Mesothelial cell of epicardium (in vitro differentiated cells): ENCODE results near the gene PCDHGC4. TPM values are rescaled to one million over a fixed set of nuclear protein-coding genes. Genes with fewer than 3 reads are reported as not detected.

ENCODE experiments used
- DNase-seq, 2 experiments: peaks; one replicate each; pipeline ENCODE4 v3.0.0; 2021; ENCODE audit warnings: low spot score in 2 of 2; ENCODE audit not compliant: unreplicated experiment in 2 of 2
- H3K27ac Mint-ChIP-seq: 2 replicates; pipeline ENCODE4 v1.8.0; 2021; ENCODE audit warnings: mixed read lengths
- H3K27me3 Mint-ChIP-seq: 2 replicates; pipeline ENCODE4 v1.8.0; 2021; ENCODE audit warnings: low read depth, mixed read lengths
- H3K36me3 Mint-ChIP-seq: 2 replicates; pipeline ENCODE4 v1.8.0; 2021; ENCODE audit warnings: mixed read lengths
- H3K4me1 Mint-ChIP-seq: 2 replicates; pipeline ENCODE4 v1.8.0; 2021; ENCODE audit warnings: mixed read lengths
- H3K4me3 Mint-ChIP-seq: 2 replicates; pipeline ENCODE4 v1.8.0; 2021; ENCODE audit warnings: mild to moderate bottlenecking, moderate library complexity, mixed read lengths
- H3K9me3 Mint-ChIP-seq: 2 replicates; pipeline ENCODE4 v1.8.0; 2021; ENCODE audit warnings: mixed read lengths
- total RNA-seq: library from RNA; stranded (reverse); gene quantifications from 3 replicates; pipeline ENCODE4 v1.2.1, GENCODE V29; 2021
- TF ChIP-seq, protein P1 (sequence below): fragments of 200-600 bp; sonication (generic); IDR thresholded peaks from one replicate; pipeline ENCODE4 v1.5.0; 2021; ENCODE audit warnings: antibody characterized with exemption; ENCODE audit not compliant: unreplicated experiment

PCDHGC4 gene
- total RNA-seq, 1 donor from 2014 or later = 5.2 TPM

DNA sequence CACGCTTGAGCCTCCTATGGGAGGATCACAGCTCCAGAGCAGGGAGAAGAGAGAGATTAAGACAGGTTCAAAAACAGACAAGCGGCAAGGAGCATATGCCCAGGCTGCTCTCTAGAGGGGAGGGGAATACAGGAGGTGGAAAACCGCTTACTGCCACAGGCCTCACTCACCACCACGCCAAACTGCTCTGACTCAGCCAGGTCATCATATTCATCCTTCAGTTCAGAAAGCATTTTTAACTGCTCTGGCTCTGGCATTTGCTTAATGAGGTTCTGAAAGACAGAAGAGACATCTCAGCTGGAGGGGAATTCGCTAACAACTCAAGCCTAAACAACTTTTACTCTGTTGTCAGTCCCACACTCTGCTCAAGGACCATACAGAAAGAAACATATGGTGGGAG, 44.2 kb downstream of the PCDHGC4 start:
- no peaks in the 10 kb centered on the region for H3K27me3 Mint-ChIP-seq
- peaks cover 14% of the 10 kb centered on the region for H3K36me3 Mint-ChIP-seq
- no peaks in the 10 kb centered on the region for H3K9me3 Mint-ChIP-seq
- no peak overlapping the region for H3K4me3 Mint-ChIP-seq
- H3K4me1 Mint-ChIP-seq = peaks cover 37% of the 10 kb centered on the region
- DNase-seq = no peak
- peak overlapping the region; percentile 89 for H3K27ac Mint-ChIP-seq
- TF ChIP-seq, protein P1, sequence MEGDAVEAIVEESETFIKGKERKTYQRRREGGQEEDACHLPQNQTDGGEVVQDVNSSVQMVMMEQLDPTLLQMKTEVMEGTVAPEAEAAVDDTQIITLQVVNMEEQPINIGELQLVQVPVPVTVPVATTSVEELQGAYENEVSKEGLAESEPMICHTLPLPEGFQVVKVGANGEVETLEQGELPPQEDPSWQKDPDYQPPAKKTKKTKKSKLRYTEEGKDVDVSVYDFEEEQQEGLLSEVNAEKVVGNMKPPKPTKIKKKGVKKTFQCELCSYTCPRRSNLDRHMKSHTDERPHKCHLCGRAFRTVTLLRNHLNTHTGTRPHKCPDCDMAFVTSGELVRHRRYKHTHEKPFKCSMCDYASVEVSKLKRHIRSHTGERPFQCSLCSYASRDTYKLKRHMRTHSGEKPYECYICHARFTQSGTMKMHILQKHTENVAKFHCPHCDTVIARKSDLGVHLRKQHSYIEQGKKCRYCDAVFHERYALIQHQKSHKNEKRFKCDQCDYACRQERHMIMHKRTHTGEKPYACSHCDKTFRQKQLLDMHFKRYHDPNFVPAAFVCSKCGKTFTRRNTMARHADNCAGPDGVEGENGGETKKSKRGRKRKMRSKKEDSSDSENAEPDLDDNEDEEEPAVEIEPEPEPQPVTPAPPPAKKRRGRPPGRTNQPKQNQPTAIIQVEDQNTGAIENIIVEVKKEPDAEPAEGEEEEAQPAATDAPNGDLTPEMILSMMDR = no peak

DNA sequence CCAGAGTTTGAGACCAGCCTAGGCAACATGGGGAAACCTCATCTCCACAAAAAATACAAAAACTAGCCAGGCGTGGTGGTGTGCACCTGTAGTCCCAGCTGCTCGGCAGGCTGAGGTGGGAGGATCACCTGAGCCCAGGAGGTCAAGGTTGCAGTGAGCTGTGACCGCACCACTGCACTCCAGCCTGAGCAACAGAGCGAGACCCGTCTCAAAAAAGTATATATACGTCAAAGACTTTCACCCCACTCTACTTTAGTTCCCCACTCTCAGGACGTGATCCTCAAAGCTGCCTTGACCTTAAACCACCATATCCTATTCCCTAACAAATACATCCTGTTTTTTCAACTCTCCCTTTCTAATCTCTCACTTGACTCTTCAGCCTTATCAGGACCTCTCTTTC, 45.0 kb downstream of the PCDHGC4 start:
- H3K4me3 Mint-ChIP-seq = no peak overlapping the region

DNA sequence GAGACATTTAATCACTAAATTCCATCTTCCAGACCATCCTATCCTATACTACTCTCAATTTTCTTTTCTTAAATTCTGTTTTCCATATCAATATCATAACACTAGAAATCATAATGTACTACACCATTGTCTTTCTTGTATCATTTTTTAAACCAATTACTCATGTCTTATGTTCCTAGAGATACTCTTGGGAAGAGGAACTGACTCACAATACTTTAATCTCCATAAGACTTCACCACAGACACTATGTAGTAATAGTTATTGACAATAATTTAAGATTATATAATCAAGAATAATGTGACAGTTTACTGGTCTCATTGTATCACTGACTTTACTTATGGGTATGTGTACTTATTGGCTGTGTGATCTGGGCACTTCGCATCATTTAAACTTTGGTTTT, 47.9 kb downstream of the PCDHGC4 start:
- Mint-ChIP-seq H3K4me1 (peaks cover 19% of the 10 kb centered on the region), H3K4me3 (no peak overlapping the region), H3K36me3 (peaks cover 11% of the 10 kb centered on the region), H3K27ac (no peak overlapping the region), H3K27me3 (no peaks in the 10 kb centered on the region), H3K9me3 (no peaks in the 10 kb centered on the region)
- DNase-seq = no peak
- TF ChIP-seq, protein P1 = no peak

More for the DNA sequence above, 45.0 kb downstream of the PCDHGC4 start:
- Mint-ChIP-seq H3K36me3 (peaks cover 16% of the 10 kb centered on the region), H3K4me1 (peaks cover 29% of the 10 kb centered on the region), H3K27ac (no peak overlapping the region), H3K9me3 (no peaks in the 10 kb centered on the region), H3K27me3 (no peaks in the 10 kb centered on the region)
- no peak for DNase-seq
- TF ChIP-seq, protein P1 = no peak

DNA sequence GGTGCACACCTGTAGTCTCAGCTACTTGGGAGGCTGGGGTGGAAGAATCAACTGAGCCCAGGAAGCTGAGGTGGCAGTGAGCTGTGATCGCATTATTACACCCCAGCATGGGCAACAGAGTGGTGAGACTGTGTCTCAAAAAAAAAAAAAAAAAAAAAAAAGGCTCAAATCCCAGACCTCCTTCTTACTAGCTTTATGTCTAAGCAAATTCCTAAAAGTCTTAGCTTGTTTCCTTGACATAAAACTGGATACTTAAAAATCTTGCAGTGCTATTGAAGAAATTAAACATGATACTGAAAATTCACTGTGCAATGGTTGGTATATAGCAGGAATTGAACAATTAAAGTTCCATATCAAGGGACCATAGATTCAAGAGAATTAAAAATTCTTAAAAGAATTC, 49.1 kb downstream of the PCDHGC4 start:
- no peak for DNase-seq
- Mint-ChIP-seq H3K27ac (no peak overlapping the region), H3K4me3 (no peak overlapping the region), H3K27me3 (no peaks in the 10 kb centered on the region), H3K4me1 (peaks cover 10% of the 10 kb centered on the region), H3K9me3 (no peaks in the 10 kb centered on the region), H3K36me3 (peaks cover 7% of the 10 kb centered on the region)
- TF ChIP-seq, protein P1 = no peak

DNA sequence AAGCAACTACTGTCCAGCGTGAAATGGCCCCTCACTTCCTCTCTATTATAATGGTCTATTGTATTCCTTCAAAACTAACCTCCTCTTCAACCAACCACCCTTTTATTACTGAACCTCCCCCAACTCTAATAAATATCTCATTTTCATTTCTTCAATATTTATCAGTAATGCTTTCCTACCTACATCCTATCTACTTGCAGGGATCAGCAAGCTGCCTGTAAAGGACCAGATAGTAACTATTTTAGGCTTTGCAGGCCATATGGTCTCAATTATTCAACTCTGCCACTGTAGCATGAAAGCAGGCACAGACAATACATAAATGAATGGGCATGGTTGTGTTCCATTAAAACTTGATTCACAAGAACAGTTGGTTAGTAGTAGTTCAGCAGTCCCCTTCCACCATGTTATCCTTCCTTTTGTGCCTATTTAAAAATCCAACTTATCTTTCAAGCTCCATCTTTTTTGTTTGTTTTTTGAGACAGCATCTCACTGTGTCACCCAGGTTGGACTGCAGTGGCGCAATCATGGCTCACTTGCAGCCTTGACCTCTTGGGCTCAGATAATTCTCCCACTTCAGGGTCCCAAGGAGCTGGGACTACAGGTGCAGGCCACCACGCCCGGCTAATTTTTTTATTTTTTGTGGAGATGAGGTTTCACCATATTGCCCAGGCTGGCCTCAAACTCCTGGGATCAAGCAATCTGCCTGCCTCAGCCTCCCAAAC, 49.8 kb downstream of the PCDHGC4 start:
- no peak overlapping the region for H3K4me3 Mint-ChIP-seq
- no peaks in the 10 kb centered on the region for H3K27me3 Mint-ChIP-seq
- peaks cover 4% of the 10 kb centered on the region for H3K4me1 Mint-ChIP-seq
- H3K27ac Mint-ChIP-seq = no peak overlapping the region
- H3K36me3 Mint-ChIP-seq = peaks cover 10% of the 10 kb centered on the region
- no peak for DNase-seq
- H3K9me3 Mint-ChIP-seq = peaks cover 4% of the 10 kb centered on the region
- TF ChIP-seq, protein P1 = no peak

Other genes with a start within 250 kb of the PCDHGC4 start
- 2.2 to 2.4 TPM (median 2.3 TPM) in 3 replicates for gene PCDHB15, start 239.6 kb upstream of the PCDHGC4 start, total RNA-seq
- 1.3 to 1.6 TPM (median 1.6 TPM) in 3 replicates for gene SLC25A2, start 181.0 kb upstream of the PCDHGC4 start, total RNA-seq
- 97.2 to 103 TPM (median 99.6 TPM) in 3 replicates for gene TAF7, start 164.2 kb upstream of the PCDHGC4 start, total RNA-seq
- 0.22 to 0.47 TPM (median 0.34 TPM) in 3 replicates for gene PCDHGA1, start 154.5 kb upstream of the PCDHGC4 start, total RNA-seq
- gene PCDHGA2, start 146.3 kb upstream of the PCDHGC4 start, total RNA-seq = 0.11 to 0.33 TPM (median 0.32 TPM) in 3 replicates
- 0.07 to 0.16 TPM (median 0.13 TPM) in 3 replicates for gene PCDHGA3, start 141.2 kb upstream of the PCDHGC4 start, total RNA-seq
- gene PCDHGB1, start 134.9 kb upstream of the PCDHGC4 start, total RNA-seq = 1.7 to 2.0 TPM (median 2.0 TPM) in 3 replicates
- 0.86 to 1.2 TPM (median 1.1 TPM) in 3 replicates for gene PCDHGA4, start 130.0 kb upstream of the PCDHGC4 start, total RNA-seq
- gene PCDHGB2, start 125.0 kb upstream of the PCDHGC4 start, total RNA-seq = 0.86 to 1.3 TPM (median 1.2 TPM) in 3 replicates
- gene PCDHGA5, start 120.9 kb upstream of the PCDHGC4 start, total RNA-seq = 0.51 to 0.66 TPM (median 0.52 TPM) in 3 replicates
- gene PCDHGB3, start 114.8 kb upstream of the PCDHGC4 start, total RNA-seq = 0.59 to 0.74 TPM (median 0.64 TPM) in 3 replicates
- 0.25 to 0.60 TPM (median 0.57 TPM) in 3 replicates for gene PCDHGA6, start 111.1 kb upstream of the PCDHGC4 start, total RNA-seq
- gene PCDHGA7, start 102.3 kb upstream of the PCDHGC4 start, total RNA-seq = 0.33 to 0.43 TPM (median 0.38 TPM) in 3 replicates
- 31.0 to 35.5 TPM (median 33.0 TPM) in 3 replicates for gene PCDHGB4, start 97.3 kb upstream of the PCDHGC4 start, total RNA-seq
- gene PCDHGA8, start 92.4 kb upstream of the PCDHGC4 start, total RNA-seq = 2.6 to 2.9 TPM (median 2.7 TPM) in 3 replicates
- 3.3 to 4.5 TPM (median 3.9 TPM) in 3 replicates for gene PCDHGB5, start 87.1 kb upstream of the PCDHGC4 start, total RNA-seq
- gene PCDHGA9, start 82.3 kb upstream of the PCDHGC4 start, total RNA-seq = 2.1 to 2.3 TPM (median 2.3 TPM) in 3 replicates
- 74.0 to 76.3 TPM (median 75.7 TPM) in 3 replicates for gene PCDHGB6, start 77.0 kb upstream of the PCDHGC4 start, total RNA-seq
- gene PCDHGA10, start 72.0 kb upstream of the PCDHGC4 start, total RNA-seq = 30.7 to 33.4 TPM (median 32.1 TPM) in 3 replicates
- 14.1 to 16.4 TPM (median 14.9 TPM) in 3 replicates for gene PCDHGB7, start 67.4 kb upstream of the PCDHGC4 start, total RNA-seq
- 5.7 to 6.0 TPM (median 6.0 TPM) in 3 replicates for gene PCDHGA11, start 64.0 kb upstream of the PCDHGC4 start, total RNA-seq
- gene PCDHGA12, start 54.5 kb upstream of the PCDHGC4 start, total RNA-seq = 4.1 to 5.2 TPM (median 4.5 TPM) in 3 replicates
- gene PCDHGC3, start 9.1 kb upstream of the PCDHGC4 start, total RNA-seq = 80.2 to 82.9 TPM (median 80.6 TPM) in 3 replicates
- 2.6 to 3.5 TPM (median 3.5 TPM) in 3 replicates for gene PCDHGC5, start 4.1 kb downstream of the PCDHGC4 start, total RNA-seq
- 43.0 to 43.9 TPM (median 43.6 TPM) in 3 replicates for gene DIAPH1, start 134.0 kb downstream of the PCDHGC4 start, total RNA-seq
- gene HDAC3, start 151.8 kb downstream of the PCDHGC4 start, total RNA-seq = 96.0 to 108 TPM (median 102 TPM) in 3 replicates
- 3.9 to 4.6 TPM (median 4.6 TPM) in 3 replicates for gene RELL2, start 152.0 kb downstream of the PCDHGC4 start, total RNA-seq
- gene FCHSD1, start 166.4 kb downstream of the PCDHGC4 start, total RNA-seq = 48.6 to 52.0 TPM (median 51.5 TPM) in 3 replicates
- gene ARAP3, start 197.2 kb downstream of the PCDHGC4 start, total RNA-seq = 50.9 to 53.8 TPM (median 51.8 TPM) in 3 replicates